Adrenal gland (tissue), 5 donors: ENCODE measurements around the gene SMAD4.

Experiments
- POLR2A ChIP-seq, 2 donors: fragments of 450-650 bp; IDR thresholded peaks; one replicate each; pipeline ENCODE4 v1.6.1; 2017; ENCODE audit warnings: antibody characterized with exemption in 2 of 2, mild to moderate bottlenecking in 2 of 2, moderate library complexity in 1 of 2
- TF ChIP-seq, protein P1 (sequence below), 6 experiments: fragments of 450-650 bp in 4 of 6; fragments of 200-600 bp in 2 of 6; sonication (generic) in 1 of 6; IDR thresholded peaks; 1 replicate in 5 of 6; 2 replicates in 1 of 6; pipeline versions ENCODE4 v1.5.1 to v1.8.0; 2016 to 2021; ENCODE audit warnings: antibody characterized with exemption in 6 of 6, mild to moderate bottlenecking in 2 of 6, moderate library complexity in 1 of 6
- donor health status: DM: no; HTN: no; CAD: no.

- TF ChIP-seq, protein P1, sequence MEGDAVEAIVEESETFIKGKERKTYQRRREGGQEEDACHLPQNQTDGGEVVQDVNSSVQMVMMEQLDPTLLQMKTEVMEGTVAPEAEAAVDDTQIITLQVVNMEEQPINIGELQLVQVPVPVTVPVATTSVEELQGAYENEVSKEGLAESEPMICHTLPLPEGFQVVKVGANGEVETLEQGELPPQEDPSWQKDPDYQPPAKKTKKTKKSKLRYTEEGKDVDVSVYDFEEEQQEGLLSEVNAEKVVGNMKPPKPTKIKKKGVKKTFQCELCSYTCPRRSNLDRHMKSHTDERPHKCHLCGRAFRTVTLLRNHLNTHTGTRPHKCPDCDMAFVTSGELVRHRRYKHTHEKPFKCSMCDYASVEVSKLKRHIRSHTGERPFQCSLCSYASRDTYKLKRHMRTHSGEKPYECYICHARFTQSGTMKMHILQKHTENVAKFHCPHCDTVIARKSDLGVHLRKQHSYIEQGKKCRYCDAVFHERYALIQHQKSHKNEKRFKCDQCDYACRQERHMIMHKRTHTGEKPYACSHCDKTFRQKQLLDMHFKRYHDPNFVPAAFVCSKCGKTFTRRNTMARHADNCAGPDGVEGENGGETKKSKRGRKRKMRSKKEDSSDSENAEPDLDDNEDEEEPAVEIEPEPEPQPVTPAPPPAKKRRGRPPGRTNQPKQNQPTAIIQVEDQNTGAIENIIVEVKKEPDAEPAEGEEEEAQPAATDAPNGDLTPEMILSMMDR (IDR thresholded peaks at IDR 0.05), result no peak
- no peak for TF ChIP-seq POLR2A (IDR thresholded peaks at IDR 0.05)
Measured at GRCh38 chr18:51089691-51090090, 59.7 kb downstream of the SMAD4 start.
